Caki2 (cell line): ENCODE results near the gene DYNLT4. TPM values are rescaled to one million over a fixed set of nuclear protein-coding genes. Genes with fewer than 3 reads are reported as not detected.
"Not testable (repeated sequence)": the region's sequence is repeated elsewhere in the genome, so short reads cannot be mapped to it uniquely, and the experiment has no call there.

Experiments
- DNase-seq: peaks from one replicate; pipeline ENCODE4 v3.0.0-alpha.2; 2015; ENCODE audit warnings: low read depth
- in situ Hi-C: cut with HindIII; loops from 2 replicates; pipeline ENCODE4 v1.10.0; 2016; ENCODE audit warnings: low sequenced_read_pairs, low pct_unique_long_range_greater_than_20kb, mixed read lengths
- total RNA-seq: library from RNA; depleted of rRNA; stranded (reverse); fragments of >200 nt; shearing (Covaris generic); gene quantifications from 2 replicates; pipeline ENCODE4 v1.2.3, GENCODE V29; 2014; ENCODE audit warnings: low replicate concordance; rRNA removed

DYNLT4 gene
- total RNA-seq, 1 experiment from 2014 or later, result not detected

DNA sequence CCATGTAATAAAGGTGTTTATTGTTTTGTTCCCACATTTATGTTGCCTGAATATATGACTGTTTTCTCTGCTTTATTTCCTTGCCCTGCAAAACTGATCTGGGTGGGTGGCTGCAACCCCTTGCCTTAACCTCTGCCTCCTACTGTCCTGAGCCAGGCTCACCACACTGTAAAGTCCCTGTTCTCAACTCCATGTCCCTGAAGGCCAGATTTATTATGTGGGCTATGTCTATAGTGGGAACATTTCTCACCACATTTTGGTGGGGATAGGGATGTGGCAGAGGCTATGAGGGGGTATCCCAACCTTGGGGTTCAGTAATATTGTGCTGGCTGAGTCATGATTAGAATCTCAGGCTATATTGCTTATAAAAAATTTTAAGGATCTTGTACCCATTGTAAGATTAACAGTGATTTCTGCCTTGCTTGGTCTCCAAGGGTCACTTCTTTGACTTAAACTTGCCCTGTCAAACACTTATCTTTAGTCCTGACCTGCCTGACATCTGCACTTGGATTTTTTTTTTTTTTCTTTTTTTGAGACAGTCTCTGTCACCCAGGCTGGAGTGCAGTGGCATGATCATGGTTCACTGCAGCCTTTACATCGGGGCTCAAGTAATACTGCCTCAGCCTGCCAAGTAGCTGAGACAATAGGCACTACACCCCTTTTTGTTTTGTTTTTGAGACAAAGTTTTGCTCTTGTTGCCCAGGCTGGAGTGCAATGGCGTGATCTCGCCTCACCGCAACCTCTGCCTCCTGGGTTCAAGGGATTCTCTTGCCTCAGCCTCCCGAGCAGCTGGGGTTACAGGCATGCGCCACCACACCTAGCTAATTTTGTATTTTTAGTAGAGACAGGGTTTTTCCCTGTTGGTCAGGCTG lies 28.2 kb downstream of the DYNLT4 start:
- no peak for DNase-seq
- in situ Hi-C loops, result no loop called here

DNA sequence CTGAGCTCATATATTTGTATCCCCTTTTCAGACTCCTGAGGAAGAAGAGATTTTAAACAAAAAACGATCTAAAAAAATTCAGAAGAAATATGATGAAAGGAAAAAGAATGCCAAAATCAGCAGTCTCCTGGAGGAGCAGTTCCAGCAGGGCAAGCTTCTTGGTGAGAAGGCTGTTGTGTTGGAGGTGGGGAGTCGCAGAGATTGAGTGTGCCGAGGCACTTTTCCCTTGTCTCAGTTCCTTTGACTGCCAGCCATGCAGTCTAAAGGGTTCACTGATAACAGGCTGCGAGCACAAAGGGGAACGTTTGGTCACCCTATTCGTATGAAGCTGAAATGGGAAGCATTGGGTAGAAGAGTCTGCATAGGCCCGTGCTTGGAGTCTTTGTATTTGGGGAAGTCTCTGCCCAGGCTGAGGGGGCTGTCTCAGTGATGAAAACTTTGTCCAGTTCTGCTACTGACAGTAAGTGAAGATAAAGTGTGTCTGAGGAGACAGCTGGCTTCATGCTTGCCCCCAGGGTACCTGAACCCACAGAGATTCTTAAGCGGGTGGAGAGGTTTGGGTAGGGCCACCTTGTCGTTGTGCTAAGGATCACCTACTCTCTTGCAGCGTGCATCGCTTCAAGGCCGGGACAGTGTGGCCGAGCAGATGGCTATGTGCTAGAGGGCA lies 29.0 kb downstream of the DYNLT4 start:
- in situ Hi-C loops, result no loop called here
- DNase-seq, result no peak

DNA sequence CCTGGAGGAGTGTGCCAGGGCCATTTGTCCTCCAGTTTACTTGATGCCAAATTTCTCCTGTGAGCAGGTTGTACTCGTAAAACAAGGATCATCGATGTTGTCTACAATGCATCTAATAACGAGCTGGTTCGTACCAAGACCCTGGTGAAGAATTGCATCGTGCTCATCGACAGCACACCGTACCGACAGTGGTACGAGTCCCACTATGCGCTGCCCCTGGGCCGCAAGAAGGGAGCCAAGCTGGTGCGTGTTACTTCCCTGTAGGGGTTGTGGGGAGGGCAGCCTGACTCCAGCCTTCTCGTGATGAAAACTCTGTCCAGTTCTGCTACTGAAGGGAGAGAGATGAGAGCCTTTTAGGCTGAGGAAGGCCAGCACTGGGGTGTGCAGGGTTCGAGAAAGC lies 29.6 kb downstream of the DYNLT4 start:
- in situ Hi-C loops, result no loop called here
- DNase-seq, result no peak

- DNase-seq, result no peak
- in situ Hi-C loops, result no loop called here
Measured at GRCh38 chr1:44776730-44777068, 30.5 kb downstream of the DYNLT4 start.

DNA sequence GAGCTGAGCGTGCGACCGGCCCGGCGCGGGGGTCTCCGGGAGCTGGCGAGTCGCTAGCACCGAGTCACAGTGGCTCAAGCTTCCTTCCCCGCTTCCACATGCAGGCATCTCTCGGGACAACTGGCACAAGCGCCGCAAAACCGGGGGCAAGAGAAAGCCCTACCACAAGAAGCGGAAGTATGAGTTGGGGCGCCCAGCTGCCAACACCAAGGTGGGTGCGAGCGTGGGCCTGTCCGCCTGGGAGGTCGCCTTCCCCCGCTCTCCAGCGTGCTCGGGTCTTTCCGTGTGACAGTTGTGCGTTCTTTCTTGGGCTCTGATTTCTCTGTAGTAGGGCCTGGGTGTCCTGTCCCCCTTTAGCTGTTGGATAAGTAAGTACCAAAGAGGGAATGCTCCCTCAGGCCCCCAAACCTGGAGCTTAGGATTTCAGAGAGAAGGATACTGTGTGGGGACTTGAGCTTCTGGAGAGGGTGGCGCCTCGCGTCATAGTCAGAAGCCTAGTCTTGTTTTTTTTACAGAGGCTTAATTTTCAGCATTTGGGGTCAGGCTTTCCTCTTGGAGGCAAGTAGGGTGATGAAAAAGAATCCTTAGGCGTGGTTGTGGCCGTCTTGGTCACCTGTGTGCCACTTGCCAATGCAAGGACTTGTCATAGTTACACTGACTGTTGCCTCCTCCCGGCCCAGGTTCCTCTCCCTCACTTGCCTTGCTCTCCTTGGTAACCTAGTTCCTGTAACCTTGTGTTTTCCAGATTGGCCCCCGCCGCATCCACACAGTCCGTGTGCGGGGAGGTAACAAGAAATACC lies 31.0 kb downstream of the DYNLT4 start:
- in situ Hi-C loops, result no loop called here
- DNase-seq, result peak; percentile 34

DNA sequence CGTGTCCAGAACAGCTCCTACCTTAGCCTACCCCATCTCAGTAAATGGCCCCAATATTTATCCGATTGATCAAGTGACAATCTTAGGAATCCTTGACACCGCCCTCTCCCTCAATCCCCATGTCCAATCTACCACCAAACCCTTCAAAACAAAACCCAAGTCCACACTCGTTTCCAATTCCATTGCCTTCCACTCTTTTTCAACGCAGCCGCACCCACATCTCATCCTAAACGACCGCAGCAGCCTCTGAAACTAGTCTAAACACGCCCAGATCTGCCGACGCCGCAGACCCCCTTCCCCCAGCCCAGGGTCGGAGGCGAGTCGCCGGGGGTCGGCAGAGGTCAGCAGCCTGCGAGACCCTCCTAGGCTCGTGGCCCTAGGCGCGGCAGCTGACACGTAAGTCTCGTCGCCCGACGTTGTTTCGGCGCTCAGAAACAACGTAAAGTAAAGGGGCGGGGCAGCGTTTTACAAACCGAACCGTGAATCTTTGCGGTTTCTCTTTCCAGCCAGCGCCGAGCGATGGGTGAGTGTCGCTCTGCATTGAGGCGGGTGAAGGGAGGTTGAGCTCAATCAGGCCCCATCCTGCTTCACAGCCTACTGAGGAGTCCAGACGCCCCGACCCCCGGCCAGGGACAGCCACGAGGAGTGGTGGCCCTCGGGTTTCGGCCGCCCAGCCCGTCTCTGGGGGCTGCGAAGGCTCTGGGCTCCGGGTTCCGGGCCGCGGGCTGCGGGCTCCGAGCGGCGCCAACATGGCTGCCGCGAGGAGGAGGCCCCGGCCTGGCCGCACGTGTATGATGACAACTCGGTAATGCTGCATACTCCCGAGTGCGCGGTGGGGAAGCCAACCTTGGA lies 31.8 kb downstream of the DYNLT4 start, which contains the start of gene RPS8:
Gene RPS8 (plus strand): TSS at position 463 of the 852 bp plus-strand sequence. CDS start 57 bp downstream, at position 520.
- DNase-seq, result peak; percentile 88
- in situ Hi-C loops, result no loop called here

DNA sequence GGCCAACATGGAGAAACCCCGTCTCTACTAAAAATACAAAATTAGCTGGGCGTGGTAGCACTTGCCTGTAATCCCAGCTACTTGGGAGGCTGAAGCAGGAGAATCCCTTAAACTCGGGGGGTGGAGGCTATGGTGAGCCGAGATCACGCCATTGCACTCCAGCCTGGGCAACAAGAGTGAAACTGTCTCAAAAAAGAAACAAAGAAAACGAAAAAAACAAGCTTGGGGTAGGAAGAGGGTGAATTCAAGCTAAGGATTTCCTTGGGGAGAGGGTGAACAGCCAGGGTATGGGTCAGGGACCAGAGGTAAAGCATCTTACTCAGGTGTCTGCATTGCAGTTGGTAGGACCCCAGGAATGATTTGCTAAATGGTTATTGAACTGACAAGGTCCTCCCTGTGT lies 40.7 kb downstream of the DYNLT4 start:
- in situ Hi-C loops, DNase-seq: not testable (repeated sequence)

GRCh38 chr1:44760876-44761275 lies 46.3 kb downstream of the DYNLT4 start:
- in situ Hi-C loops, result no loop called here

GRCh38 chr1:44759077-44759476 lies 48.1 kb downstream of the DYNLT4 start:
- DNase-seq, result no peak
- in situ Hi-C loops, result no loop called here

More at GRCh38 chr1:44760876-44761275, 46.3 kb downstream of the DYNLT4 start:
- DNase-seq, result no peak

- in situ Hi-C loops, result no loop called here
- no peak for DNase-seq
Measured at GRCh38 chr1:44757420-44757819, 49.7 kb downstream of the DYNLT4 start.

Other genes starting within 250 kb of the DYNLT4 start
- gene TMEM53, start 132.9 kb downstream of the DYNLT4 start, total RNA-seq, result 4.3 and 7.6 TPM in 2 replicates
- gene ARMH1, start 132.6 kb downstream of the DYNLT4 start, total RNA-seq, result not detected in 2 replicates
- not detected in 2 replicates for gene RNU5D-1, start 76.2 kb downstream of the DYNLT4 start, total RNA-seq
- 49.9 and 55.4 TPM in 2 replicates for gene KIF2C, start 67.5 kb downstream of the DYNLT4 start, total RNA-seq
- gene RPS8, start 31.8 kb downstream of the DYNLT4 start, total RNA-seq, result 1,783 and 1,946 TPM in 2 replicates
- gene BEST4, start 19.2 kb downstream of the DYNLT4 start, total RNA-seq, result not detected in 2 replicates
- 5.0 and 11.7 TPM in 2 replicates for gene PLK3, start 7.0 kb downstream of the DYNLT4 start, total RNA-seq
- 1.7 and 1.9 TPM in 2 replicates for gene BTBD19, start 1.2 kb upstream of the DYNLT4 start, total RNA-seq
- gene PTCH2, start 35.9 kb upstream of the DYNLT4 start, total RNA-seq, result not detected in 2 replicates
- gene EIF2B3, start 179.2 kb upstream of the DYNLT4 start, total RNA-seq, result 31.5 and 39.3 TPM in 2 replicates
- gene HECTD3, start 204.0 kb upstream of the DYNLT4 start, total RNA-seq, result 6.4 and 16.6 TPM in 2 replicates
- gene UROD, start 204.9 kb upstream of the DYNLT4 start, total RNA-seq, result 72.7 and 112 TPM in 2 replicates